NCI-H1048 (cell line): ENCODE results near the gene DHX30.
A peak's percentile ranks its signal among the peaks of the same experiment; 100 is the strongest.
"Not testable (repeated sequence)": the region's sequence is repeated elsewhere in the genome, so short reads cannot be mapped to it uniquely, and the experiment has no call there.

Experiments
- DNase-seq: peaks from one replicate; lab custom pipeline; 2025; lab: John Stamatoyannopoulos, UW

Gene DHX30

DNA sequence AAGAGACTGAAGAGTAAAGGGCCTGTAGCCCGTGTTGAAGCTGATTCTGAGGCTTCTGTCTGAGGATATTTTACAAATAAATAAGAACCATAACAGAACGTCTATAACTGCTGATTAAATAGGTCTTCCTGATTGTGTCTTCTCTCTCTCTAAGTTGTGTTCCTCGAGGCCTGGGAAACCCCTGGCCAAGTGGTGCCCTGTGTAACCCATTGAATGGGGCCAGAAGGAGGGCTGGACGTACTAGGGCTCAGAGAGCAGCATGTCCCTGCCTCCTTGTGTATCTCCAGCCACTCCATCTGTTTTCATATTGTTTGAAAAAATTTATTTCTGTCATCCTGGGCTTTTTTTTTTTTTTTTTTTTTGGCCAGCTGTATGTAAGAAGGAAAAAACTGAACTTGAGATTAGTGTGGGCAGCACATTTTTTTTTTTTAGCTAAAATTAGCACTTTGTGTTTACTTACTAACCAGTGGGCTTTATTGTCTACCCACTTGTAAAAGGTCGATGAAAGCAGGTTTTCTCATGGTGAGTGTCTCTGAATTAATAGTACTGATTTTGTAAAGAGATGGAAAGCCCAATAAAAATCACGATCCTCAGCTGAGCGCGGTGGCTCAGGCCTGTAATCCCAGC, 10.7 kb downstream of the DHX30 start:
- no peak for DNase-seq

DNA sequence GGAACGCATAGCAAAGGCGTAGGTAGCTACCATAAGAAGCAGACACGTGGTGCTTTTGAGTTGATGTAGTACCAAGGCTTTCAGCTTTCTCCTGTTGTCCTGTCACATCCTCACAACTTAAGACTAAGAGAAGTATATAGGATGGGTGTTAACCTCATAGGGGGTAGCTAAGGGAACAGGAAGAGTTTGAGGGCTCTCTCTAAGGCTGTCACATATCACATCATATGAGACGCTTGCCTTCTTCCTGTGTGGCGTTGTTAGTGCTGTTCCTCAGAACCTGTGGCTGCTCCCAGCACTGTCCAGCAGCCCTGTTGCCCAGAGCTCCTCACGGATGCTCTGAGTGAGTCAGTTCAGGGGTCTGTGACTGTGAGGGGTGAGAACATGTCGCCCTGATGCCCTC, 14.7 kb downstream of the DHX30 start:
- no peak for DNase-seq

DNA sequence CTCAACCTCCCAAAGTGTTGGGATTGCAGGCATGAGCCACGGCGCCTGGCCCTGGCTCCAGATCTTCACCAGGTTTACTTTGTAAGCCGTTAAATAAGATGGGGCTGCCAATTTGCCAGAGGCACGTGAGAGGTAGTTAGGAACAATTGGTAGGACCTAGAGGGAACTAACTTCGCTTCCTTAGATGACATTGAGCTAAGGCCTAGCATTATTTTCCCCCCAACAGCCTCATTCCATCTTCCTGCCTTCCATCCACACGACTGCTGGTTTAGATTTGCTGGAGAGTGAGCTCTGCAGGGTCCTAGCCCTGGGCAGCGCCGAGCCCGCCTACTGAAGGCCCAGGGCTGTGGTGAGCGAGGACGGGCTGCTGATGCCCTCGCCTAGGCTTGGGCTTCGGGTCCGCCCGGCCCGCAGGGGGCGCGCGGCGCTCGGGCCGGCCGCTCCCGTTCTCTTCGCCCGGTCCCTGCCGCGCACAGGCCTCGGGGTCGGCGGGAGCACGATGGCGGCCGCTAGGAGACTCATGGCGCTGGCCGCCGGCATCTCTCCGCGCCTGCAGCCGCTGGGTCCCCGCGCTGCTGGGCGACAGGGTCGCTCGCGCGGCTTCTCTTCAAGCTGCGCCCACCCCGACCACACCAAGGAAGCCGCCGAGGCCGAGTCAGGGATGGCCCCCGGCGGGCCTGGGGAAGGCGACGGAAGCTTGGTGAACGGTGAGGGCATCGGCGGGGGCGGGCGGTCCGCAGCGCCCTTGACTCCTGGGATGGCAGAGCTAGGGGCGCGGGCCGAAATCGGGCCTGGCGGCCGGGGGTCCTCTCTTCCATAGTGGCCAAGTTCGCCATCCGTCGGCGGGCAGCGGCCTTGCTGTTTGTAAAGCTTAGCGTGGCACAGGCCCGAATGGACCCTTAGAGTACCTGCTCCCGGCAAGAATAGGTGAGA, 21.9 kb downstream of the DHX30 start:
- peak; percentile 57 for DNase-seq

DNA sequence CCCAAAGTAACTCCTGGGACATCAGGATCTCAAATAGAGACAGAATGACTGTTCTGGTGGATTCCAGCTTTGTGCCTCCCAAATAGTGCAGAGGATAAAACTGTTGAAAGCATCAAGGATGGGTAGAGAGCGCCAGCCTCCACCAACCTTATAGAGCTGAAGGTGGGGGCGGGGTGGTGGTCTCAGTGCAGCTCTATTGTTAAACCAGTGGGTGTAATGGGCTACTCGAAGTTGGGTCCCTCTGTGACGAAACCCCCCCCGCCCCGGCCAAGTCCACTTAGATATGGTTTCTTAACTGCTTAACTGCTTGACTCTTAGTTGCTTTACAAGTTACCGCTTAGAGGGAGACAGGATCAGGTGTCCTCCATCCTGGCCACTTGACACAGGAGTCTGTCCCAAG, 22.7 kb downstream of the DHX30 start:
- DNase-seq, result no peak

DNA sequence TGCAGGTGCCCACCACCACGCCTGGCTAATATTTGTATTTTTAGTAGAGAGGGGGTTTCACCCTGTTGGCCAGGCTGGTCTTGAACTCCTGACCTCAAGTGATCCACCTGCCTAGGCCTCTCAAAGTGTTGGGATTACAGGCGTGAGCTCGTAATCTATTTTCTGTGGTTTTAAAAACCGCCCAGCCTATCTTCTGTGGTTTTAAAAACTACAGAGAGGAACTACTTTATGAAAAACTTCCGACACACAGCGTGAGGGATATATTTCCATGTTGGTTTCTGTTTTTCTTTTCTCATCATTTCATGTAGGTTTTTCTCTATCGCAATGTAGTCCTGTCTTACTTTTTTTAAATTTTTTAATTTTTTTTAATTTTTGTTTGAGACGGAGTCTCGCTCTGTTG, 26.5 kb downstream of the DHX30 start:
- DNase-seq, result not testable (repeated sequence)

DNA sequence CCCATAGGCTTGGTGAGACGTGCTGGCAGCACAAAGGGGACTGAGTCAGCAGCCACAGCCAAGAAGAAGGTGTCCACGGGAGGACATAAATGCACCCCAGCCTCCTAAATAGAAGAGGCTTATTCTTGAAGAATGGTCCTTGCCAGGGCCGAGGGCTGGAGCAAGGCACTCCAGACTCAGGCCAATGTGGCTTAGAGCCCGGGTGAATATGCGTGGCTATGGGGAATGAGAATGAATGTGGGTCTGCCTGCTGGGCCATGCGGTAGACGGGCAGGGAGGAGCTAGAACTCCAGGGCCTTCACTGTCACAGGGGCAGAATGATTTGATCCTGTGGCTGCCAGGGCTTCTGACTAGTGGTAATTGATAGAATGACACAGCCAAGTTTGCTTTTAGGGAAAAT, 34.0 kb downstream of the DHX30 start:
- no peak for DNase-seq

DNA sequence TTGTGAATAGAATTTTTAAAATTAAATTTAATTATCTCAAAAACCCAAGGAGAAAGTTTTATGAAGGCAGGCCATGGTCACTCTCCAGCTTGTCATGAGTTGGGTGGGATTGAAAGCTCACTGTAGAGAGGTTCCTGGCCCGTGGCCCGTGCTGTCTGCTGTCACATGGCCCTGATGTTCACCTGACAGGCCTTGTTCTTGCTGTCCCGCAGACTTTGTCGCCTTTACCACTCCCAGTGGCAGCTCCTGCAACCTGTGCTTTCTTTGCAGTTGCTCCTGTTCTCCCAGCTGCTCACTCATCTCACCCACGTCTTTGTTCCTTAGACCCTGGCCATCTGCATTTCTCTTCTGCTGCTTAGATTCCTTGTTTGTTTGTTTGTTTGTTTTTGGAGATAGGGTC, 35.6 kb downstream of the DHX30 start:
- no peak for DNase-seq

DNA sequence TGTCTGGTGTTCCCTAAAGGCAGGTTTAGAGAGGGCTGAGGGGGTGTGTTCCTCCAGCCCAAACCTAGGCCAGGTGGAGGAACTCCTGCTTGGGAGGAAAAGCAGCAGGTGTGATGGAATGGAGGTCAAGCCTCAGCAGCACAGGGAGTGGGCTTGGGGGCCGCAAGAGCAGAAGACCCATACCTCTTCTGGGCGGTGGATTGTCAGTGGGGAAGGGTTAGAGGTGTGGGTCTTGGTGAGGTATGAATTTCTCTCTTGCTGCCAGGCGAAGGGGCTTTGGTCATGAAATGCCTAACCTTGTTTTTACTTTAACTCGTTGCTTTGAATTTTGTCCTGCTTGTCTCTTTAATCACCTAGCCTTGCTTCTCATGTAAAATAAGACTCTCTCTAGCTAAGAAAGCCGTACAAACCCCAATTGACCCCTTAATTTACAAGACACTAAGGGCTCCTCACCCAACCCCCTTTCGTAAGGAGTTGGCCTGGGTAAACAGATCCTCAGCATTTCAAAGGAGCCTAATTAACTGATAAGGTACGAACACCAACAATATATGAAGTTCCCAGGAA, 38.9 kb downstream of the DHX30 start:
- no peak for DNase-seq

DNA sequence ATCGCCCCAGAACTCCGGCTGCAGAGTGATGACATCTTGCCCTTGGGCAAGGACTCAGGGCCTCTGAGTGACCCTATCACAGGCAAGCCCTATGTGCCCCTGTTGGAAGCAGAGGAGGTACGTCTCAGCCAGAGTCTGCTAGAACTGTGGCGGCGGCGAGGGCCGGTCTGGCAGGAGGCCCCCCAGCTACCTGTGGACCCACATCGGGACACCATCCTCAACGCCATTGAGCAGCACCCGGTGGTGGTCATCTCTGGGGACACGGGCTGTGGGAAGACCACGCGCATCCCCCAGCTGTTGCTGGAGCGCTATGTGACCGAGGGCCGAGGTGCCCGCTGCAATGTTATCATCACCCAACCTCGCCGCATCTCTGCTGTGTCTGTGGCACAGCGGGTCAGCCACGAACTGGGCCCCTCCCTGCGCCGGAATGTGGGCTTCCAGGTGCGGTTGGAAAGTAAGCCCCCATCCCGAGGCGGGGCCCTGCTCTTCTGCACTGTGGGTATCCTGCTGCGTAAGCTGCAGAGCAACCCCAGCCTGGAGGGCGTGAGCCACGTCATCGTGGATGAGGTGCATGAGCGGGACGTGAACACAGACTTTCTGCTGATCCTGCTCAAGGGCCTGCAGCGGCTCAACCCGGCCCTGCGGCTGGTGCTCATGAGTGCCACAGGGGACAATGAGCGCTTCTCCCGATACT, 43.4 kb downstream of the DHX30 start:
- no peak for DNase-seq

DNA sequence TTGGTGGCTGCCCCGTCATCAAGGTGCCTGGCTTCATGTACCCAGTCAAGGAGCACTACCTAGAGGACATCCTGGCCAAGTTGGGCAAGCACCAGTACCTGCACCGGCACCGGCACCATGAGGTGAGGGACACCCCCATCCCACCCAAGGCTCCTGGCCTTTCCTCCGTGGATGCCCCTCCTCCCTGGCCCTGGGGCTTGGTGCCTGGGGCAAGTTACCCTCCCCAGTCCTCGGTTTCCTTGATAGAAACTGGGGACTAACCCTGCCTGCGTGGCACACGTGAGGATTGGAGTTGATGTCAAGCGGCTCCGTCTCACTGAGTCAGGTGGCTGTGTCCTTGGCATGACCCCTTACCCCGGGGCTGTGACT, 43.9 kb downstream of the DHX30 start:
- DNase-seq, result no peak

DNA sequence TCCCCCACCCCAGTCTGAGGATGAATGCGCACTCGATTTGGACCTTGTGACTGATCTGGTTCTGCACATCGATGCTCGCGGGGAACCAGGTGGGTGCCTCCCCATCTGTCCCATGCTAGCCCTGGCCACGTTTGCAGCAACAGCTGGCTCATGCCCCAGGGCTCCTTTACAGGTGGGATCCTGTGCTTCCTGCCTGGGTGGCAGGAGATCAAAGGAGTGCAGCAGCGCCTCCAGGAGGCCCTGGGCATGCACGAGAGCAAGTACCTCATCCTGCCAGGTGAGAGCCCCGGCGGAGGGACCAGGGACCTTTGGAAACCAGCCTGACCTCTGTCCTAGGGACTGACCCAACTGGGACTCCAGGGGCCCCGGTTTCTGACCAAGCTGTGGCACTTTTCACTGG, 44.3 kb downstream of the DHX30 start:
- no peak for DNase-seq

DNA sequence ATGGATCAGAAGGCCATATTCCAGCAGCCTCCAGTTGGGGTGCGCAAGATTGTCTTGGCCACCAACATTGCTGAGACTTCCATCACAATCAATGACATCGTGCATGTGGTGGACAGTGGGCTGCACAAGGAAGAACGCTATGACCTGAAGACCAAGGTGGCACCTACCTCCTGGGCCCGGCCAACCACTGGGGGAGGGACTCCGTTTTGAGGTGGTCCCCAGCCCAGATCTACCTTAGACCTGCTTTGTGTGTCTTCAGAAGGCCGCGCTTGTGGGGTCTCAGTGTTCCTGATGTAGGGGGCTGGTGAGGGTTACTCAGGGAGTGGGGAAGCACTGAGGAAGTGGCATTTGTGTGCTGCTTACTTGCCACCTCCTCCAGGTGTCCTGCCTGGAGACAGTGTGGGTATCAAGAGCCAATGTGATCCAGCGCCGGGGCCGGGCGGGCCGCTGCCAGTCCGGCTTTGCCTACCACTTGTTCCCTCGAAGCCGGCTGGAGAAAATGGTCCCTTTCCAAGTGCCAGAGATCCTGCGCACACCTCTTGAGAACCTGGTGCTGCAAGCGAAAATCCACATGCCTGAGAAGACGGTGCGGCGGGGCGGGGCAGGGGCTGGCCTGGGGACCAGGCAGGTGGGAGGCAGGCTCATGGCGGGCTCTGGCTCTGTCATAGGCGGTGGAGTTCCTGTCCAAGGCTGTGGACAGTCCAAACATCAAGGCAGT, 45.0 kb downstream of the DHX30 start:
- no peak for DNase-seq

DNA sequence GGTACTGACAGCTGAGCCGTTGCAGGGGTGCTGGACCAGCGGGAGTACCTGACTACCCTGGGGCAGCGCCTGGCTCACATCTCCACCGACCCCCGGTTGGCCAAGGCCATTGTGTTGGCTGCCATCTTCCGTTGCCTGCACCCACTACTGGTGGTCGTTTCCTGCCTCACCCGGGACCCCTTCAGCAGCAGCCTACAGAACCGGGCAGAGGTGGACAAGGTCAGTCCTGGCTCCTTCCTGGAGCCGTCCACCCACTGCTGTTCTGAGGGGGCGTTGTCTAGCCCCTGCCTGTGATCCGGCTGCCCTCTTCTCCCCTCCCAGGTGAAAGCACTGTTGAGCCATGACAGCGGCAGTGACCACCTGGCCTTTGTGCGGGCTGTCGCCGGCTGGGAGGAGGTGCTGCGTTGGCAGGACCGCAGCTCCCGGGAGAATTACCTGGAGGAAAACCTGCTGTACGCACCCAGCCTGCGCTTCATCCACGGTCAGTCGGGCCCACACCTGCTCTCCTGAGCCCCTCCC, 45.7 kb downstream of the DHX30 start:
- DNase-seq, result no peak

DNA sequence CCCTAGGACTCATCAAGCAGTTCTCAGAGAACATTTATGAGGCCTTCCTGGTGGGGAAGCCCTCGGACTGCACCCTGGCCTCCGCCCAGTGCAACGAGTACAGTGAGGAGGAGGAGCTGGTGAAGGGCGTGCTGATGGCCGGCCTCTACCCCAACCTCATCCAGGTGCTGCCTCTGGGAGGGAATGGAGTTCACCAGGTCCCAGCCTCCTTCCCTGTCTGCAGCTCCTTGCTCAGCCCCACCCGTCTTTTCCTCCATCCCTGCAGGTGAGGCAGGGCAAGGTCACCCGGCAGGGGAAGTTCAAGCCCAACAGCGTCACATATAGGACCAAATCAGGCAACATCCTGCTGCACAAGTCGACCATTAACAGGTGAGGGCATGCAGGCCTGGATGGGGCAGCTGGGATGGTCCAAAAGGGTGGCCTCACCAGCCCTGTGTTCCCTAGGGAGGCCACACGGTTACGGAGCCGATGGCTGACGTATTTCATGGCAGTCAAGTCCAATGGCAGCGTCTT, 46.3 kb downstream of the DHX30 start:
- DNase-seq, result no peak

DNA sequence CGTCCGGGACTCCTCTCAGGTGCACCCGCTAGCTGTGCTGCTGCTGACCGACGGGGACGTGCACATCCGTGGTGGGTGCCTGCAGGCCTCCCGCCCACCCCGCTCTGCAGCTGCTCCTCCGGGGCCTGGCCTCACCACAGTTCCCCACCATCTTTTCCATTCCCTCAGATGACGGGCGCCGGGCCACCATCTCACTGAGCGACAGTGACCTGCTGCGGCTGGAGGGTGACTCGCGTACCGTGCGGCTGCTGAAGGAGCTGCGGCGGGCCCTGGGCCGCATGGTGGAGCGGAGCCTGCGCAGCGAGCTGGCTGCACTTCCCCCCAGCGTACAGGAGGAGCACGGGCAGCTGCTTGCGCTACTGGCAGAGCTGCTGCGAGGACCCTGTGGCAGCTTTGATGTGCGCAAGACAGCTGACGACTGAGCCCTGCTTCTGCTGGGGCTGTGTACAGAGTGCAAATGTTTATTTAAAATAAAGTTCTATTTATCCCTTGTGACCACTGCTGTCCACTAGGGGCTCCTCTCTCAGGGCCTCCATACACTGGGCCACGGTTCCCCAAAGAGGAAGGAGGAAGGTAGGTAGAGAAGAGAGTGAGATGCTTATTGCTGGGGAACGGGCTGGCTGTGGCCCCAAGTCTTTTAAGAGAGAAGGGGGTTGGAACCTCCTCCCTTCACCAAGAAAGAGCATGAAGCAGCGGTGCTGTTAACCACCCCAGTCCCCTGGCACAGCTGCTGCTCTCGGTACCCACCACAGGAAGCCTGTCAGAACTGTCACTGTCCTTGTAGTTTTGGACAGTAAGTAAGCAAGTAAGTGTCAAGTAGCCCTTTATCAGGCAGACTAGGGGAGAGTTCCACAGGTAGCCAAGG, 47.0 kb downstream of the DHX30 start:
- no peak for DNase-seq

DNA sequence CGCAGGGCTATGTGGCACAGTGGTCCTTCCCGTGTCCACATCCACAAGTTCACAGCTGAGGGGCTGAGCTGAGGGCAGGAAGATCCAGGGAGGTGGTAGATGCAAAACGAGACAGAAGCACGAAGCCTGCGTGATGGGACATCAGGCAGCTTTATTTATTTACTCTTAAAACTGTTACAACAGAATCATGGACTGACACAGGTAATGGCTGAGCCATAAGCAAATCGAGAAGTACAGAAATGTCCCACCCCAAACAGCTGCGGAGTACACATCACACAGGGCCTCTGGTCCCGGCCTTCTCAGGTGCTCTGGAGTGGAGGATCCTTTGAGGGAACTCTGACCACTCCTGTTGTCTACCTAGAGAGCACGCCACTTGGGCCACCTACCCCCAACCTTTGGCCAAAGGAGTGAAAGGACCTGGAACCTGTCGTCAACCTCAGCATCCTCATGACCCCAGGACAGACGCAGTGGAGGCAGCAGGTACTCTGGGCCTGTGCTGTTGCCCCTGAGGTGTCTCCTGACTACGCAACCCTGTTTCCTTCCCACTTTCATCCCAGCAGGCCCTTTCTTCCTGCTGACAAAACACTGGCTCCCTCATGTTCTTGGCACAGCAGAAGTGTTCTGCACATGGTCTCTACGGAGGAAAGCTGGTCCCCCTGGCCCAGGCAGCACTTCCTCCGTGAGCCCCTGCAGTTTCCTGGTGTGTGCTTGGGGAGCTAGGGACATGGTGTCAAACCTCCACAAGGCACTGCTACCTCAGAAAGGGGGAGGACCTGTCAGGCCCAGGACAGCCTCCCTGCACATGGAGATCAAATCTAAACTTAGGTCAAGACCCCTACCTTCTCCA, 47.8 kb downstream of the DHX30 start:
- no peak for DNase-seq

DNA sequence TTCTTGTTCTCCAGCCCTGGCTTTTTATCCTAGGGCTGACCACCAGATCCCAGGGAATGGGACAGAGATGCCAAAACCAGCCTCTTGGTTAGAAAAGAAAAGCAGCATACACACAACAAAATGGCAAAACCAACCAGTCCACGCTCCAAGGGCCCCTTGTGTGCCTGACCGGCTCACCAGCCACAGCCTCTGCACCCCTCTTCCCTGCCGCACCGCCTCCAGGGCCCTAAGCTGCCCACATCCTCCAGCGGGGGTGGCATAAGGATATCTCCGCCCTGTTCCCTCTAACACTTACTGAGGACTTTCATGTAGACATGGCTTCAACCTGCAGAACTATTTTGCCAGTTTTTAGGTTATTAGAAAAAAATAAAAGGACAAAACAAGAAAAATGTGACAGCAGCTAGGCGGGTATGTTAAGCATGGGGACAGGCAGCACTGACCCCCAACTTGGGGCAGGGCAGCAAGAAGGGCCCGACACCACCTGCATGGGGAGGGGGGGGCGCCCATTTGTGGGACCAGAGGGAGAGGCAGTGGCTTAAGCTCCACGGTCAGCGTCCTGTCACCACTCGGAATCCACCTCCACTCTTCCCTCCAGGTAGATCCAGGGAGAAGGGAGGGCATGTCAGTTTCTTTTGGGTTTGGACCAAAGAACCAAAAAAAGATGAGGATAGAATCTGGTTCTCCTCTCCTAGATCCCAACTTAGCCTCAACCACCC, 49.1 kb downstream of the DHX30 start:
- DNase-seq, result no peak

DNA sequence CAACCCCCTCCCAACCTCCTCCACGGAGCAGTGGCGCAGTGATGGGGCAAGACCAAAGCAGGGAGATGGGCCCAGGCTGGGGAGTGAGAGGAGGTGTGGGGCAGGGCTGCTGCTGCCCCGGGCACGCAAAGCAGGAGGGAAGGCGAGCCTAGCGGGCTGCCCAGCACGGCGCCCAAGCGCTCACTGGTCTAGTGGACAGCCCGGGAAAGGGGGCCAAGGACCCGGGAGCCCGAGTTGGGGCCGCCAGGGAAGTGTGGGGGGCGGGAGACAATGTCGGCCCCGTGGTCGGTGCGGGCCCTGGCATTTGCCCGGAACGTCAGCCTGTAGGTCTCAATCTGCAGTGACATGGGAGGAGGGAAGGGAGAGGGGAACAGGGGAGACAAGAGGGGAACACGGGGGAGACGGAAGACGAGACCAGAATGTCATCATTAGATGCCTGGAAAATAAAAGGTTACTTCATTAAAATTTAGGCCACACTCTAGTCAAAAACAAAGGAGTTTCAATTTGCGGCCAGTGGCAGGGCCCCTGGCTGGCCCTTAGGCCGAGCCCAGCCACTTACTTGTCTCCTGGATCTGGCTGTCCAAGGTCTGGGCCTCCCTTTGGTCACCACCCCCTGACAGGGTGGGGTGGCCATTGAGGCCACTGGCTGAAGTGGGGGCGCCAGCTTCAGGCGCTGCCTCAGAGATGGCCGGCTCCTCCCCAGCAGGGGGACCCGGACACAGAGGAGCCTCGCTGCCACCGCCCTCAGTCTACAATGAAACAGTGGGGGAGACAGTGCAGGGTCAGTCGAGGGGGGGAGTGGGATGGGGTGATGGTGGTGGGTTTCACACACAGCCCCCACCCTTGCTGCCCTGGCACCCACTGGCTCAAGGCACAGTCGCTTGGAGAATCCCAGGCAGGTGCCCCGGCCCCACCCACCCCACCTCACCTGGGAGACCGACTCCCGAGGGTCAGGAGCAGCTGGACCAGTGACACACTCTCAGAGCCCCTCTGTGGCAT, 50.0 kb downstream of the DHX30 start:
- no peak for DNase-seq
